ENCODE measurements around the gene PPIH. TPM values are rescaled to one million over a fixed set of nuclear protein-coding genes. Genes with fewer than 3 reads are reported as not detected.
"Not testable (repeated sequence)": the region's sequence is repeated elsewhere in the genome, so short reads cannot be mapped to it uniquely, and the experiment has no call there.

The PPIH gene
- total and polyA plus RNA-seq, 10 of the 15 experiments (the other 5 are each of a cell fraction or from before 2014, with no cell fraction given): 75.1 to 172 (median 122) TPM

- H3K79me2 ChIP-seq (ENCODE audit: control insufficient read depth, insufficient read depth, low read length): peaks cover 68% of the 10 kb centered on the region
- H3K9me3 ChIP-seq (replicated peaks; ENCODE audit: control insufficient read depth, insufficient read depth, low read length); H3K4me1 ChIP-seq (ENCODE audit: control insufficient read depth, insufficient read depth, low read length); H3K4me3 ChIP-seq; H4K20me1 ChIP-seq (ENCODE audit: control insufficient read depth, insufficient read depth); H3K4me2 ChIP-seq (ENCODE audit: control insufficient read depth, insufficient read depth); H3K27me3 ChIP-seq (replicated peaks in 1 of 2; ENCODE audit: control insufficient read depth in 2 of 2, insufficient read depth in 2 of 2, low read length in 1 of 2); FAIRE-seq; H2AFZ ChIP-seq (ENCODE audit: control insufficient read depth, low read depth, low read length); in situ Hi-C loops (cut with MboI); BruUV-seq (replicated peaks); DNase-seq (ENCODE audit: low read depth, low spot score): not testable (repeated sequence)
- peak overlapping the region; percentile 80; the same call in 1 of the 2 replicates for H3K9ac ChIP-seq (ENCODE audit: control insufficient read depth, insufficient read depth, low read length)
- H3K36me3 ChIP-seq (ENCODE audit: control insufficient read depth in 2 of 2, insufficient read depth in 2 of 2, low read length in 1 of 2): peaks cover 0 to 13% of the 10 kb centered on the region in 2 experiments; a peak in 2 of 4 replicates
- ChIA-PET CTCF (interaction anchor here (1.0 to 1.3 kb wide), 2 partner anchors 16 to 22 kb away, joined by 3 read pairs; no protein-coding TSS in a partner anchor), RAD21 (ENCODE audit: unreplicated experiment) (interaction anchor here (1.5 to 4.3 kb wide), 4 partner anchors 9 to 84 kb away, joined by 3 to 24 read pairs (median 10); partner anchors contain the start of genes C1orf50 and P3H1), SMC1A (ENCODE audit: uncharacterized antibody, unreplicated experiment) (interaction anchor here (1.0 to 2.8 kb wide), 5 partner anchors 8 to 135 kb away, joined by 3 to 12 read pairs (median 6); partner anchors contain the start of genes C1orf50, P3H1 and PPIH), POLR2A (interaction anchor here (0.6 to 5.1 kb wide), 9 partner anchors 8 to 349 kb away, joined by 3 to 24 read pairs (median 5); partner anchors contain the start of genes C1orf50, P3H1 and PPIH)
- TF ChIP-seq EGR1 (IDR thresholded peaks at IDR 0.05; ENCODE audit: borderline replicate concordance in 1 of 2, low read depth in 2 of 2, low read length in 2 of 2): 0 out of 3 replicates have a peak, but pooled peaks of 1 of the 2 experiments have one; percentile 11
- WGBS (ENCODE audit: insufficient coverage, insufficient replicate concordance, low lambda C conversion rate, missing lambda C conversion rate): 2% methylated on average over 10 of the region's 33 CpGs
- ATAC-seq: peak; percentile 16
- intact Hi-C loops (cut with micrococcal nuclease; ENCODE audit: unreplicated experiment): loop anchor here (1.0 to 5.0 kb wide), 5 partner anchors 24 to 275 kb away; partner anchors contain the start of genes C1orf50, CCDC30, P3H1 and PPIH
- peak overlapping the region; percentile 88 for H3K27ac ChIP-seq (ENCODE audit: control insufficient read depth, insufficient read depth)
Measured at GRCh38 chr1:42682484-42682738, 24.2 kb downstream of the PPIH start.

GRCh38 chr1:42682739-42683531, 24.7 kb downstream of the PPIH start:
- Histone ChIP-seq H3K79me2 (ENCODE audit: control insufficient read depth, insufficient read depth, low read length) (peaks cover 73% of the 10 kb centered on the region), H4K20me1 (ENCODE audit: control insufficient read depth, insufficient read depth) (peaks cover 8% of the 10 kb centered on the region), H2AFZ (ENCODE audit: control insufficient read depth, low read depth, low read length) (no peak overlapping the region), H3K9ac (ENCODE audit: control insufficient read depth, insufficient read depth, low read length) (peak overlapping the region; percentile 80), H3K36me3 (ENCODE audit: control insufficient read depth in 2 of 2, insufficient read depth in 2 of 2, low read length in 1 of 2) (peaks cover 0 to 13% of the 10 kb centered on the region in 2 experiments; a peak in 3 of 4 replicates), H3K9me3 (replicated peaks; ENCODE audit: control insufficient read depth, insufficient read depth, low read length) (no peaks in the 10 kb centered on the region), H3K4me1 (ENCODE audit: control insufficient read depth, insufficient read depth, low read length) (peaks cover 7% of the 10 kb centered on the region; the same call in 1 of the 2 replicates), H3K4me3 (peak overlapping the region; percentile 78), H3K4me2 (ENCODE audit: control insufficient read depth, insufficient read depth) (peak overlapping the region; percentile 98), H3K27me3 (replicated peaks in 1 of 2; ENCODE audit: control insufficient read depth in 2 of 2, insufficient read depth in 2 of 2, low read length in 1 of 2) (no peaks in the 10 kb centered on the region), H3K27ac (ENCODE audit: control insufficient read depth, insufficient read depth) (peak overlapping the region; percentile 88)
- no peak for FAIRE-seq
- ChIA-PET CTCF (interaction anchor here (0.6 to 2.1 kb wide), 4 partner anchors 17 to 87 kb away, joined by 3 to 5 read pairs (median 3); partner anchors contain the start of genes C1orf50 and P3H1), SMC1A (ENCODE audit: uncharacterized antibody, unreplicated experiment) (interaction anchor here (1.0 to 2.8 kb wide), 5 partner anchors 8 to 135 kb away, joined by 3 to 12 read pairs (median 6); partner anchors contain the start of genes C1orf50, P3H1 and PPIH), POLR2A (interaction anchor here (0.6 to 5.1 kb wide), 10 partner anchors 8 to 349 kb away, joined by 3 to 24 read pairs (median 4); partner anchors contain the start of genes C1orf50, P3H1, PPIH and ZNF691), RAD21 (ENCODE audit: unreplicated experiment) (interaction anchor here (0.9 to 4.3 kb wide), 7 partner anchors 9 to 967 kb away, joined by 3 to 24 read pairs (median 5); partner anchors contain the start of genes C1orf50, KDM4A, P3H1 and PPIH)
- in situ Hi-C loops (cut with MboI) (no loop called here), intact Hi-C loops (cut with micrococcal nuclease; ENCODE audit: unreplicated experiment) (loop anchor here (1.0 to 5.0 kb wide), 5 partner anchors 25 to 274 kb away; partner anchors contain the start of genes C1orf50, CCDC30, P3H1 and PPIH)
- under 1% methylated on average over 43 of the region's 103 CpGs for WGBS (ENCODE audit: insufficient coverage, insufficient replicate concordance, low lambda C conversion rate, missing lambda C conversion rate)
- no peak for DNase-seq (ENCODE audit: low read depth, low spot score)
- BruUV-seq (replicated peaks): no TSS peak
- ATAC-seq: peak; percentile 57
- peak; percentile 98 for TF ChIP-seq NKRF (conservative IDR thresholded peaks at IDR 0.05)
- TF ChIP-seq TCF12 (IDR thresholded peaks at IDR 0.05; ENCODE audit: low read depth, low read length): no peak
- no peak for TF ChIP-seq ZBTB33 (IDR thresholded peaks at IDR 0.05)
- TF ChIP-seq SUPT20H (IDR thresholded peaks at IDR 0.05; ENCODE audit: borderline replicate concordance, control insufficient read depth, low read depth, low read length): no peak
- TF ChIP-seq RB1 (IDR thresholded peaks at IDR 0.05; ENCODE audit: borderline replicate concordance): peak; percentile 43; the same call in 1 of the 2 replicates
- TF ChIP-seq HCFC1 (IDR thresholded peaks at IDR 0.05; ENCODE audit: low read length): no peak; the same call in 1 of the 2 replicates
- no peak for TF ChIP-seq EED (IDR thresholded peaks at IDR 0.05; ENCODE audit: low read depth)
- TF ChIP-seq MXI1 (IDR thresholded peaks at IDR 0.05; ENCODE audit: low read depth, low read length): peak; percentile 97
